ENCODE results near the gene CSF1.

GRCh38 chr1:109969146-109969829 is 58.6 kb downstream of the CSF1 start:
- TF ChIP-seq EZH2phosphoT487 (IDR thresholded peaks at IDR 0.05; ENCODE audit: insufficient read depth, low read depth) = no peak
- TF ChIP-seq EZH2 (IDR thresholded peaks at IDR 0.05; ENCODE audit: insufficient read depth, poor library complexity, severe bottlenecking) = no peak

Measured in GM23248 (cell line).